Measurements from ENCODE around the gene TRMT61B.

Gene TRMT61B

GRCh38 chr2:28835781-28836180 is 34.3 kb downstream of the TRMT61B start:
- Histone ChIP-seq H3K27me3 (no peaks in the 10 kb centered on the region), H3K4me2 (no peak overlapping the region), H3K9ac (no peak overlapping the region), H3K9me3 (replicated peaks in 1 of 11) (peaks cover 0 to 7% (median 0%) of the 10 kb centered on the region in 11 experiments; a peak in 2 of 22 replicates), H3K4me3 (no peak overlapping the region), H3K4me1 (no peaks in the 10 kb centered on the region), H3K36me3 (no peaks in the 10 kb centered on the region; a peak in 1 of 22 replicates), H4K20me1 (no peaks in the 10 kb centered on the region), H3K27ac (no peak overlapping the region)
- TF ChIP-seq Cebpa-rat (IDR thresholded peaks at IDR 0.05): no peak

- no peak overlapping the region for H3K4me2 ChIP-seq
- H3K9me3 ChIP-seq (replicated peaks in 1 of 11): peaks cover 0 to 7% (median 0%) of the 10 kb centered on the region in 11 experiments; a peak in 2 of 22 replicates
- no peak for TF ChIP-seq Cebpa-rat (IDR thresholded peaks at IDR 0.05)
- H4K20me1 ChIP-seq: no peaks in the 10 kb centered on the region
- no peak overlapping the region for H3K4me3 ChIP-seq
- H3K9ac ChIP-seq: no peak overlapping the region
- no peaks in the 10 kb centered on the region for H3K36me3 ChIP-seq
- H3K4me1 ChIP-seq: no peaks in the 10 kb centered on the region
- H3K27me3 ChIP-seq: no peaks in the 10 kb centered on the region
- H3K27ac ChIP-seq: no peak overlapping the region
Measured at GRCh38 chr2:28833740-28834470, 36.2 kb downstream of the TRMT61B start.

- TF ChIP-seq Cebpa-rat (IDR thresholded peaks at IDR 0.05): no peak
- Histone ChIP-seq H4K20me1 (no peaks in the 10 kb centered on the region), H3K4me3 (no peak overlapping the region), H3K9me3 (replicated peaks in 1 of 11) (no peaks in the 10 kb centered on the region), H3K27ac (no peak overlapping the region), H3K4me1 (peaks cover 0 to 6% (median 0%) of the 10 kb centered on the region in 10 experiments; a peak in 2 of 20 replicates), H3K36me3 (no peaks in the 10 kb centered on the region), H3K27me3 (no peaks in the 10 kb centered on the region), H3K4me2 (no peak overlapping the region), H3K9ac (no peak overlapping the region)
Measured at GRCh38 chr2:28828382-28828781, 41.7 kb downstream of the TRMT61B start.

DNA sequence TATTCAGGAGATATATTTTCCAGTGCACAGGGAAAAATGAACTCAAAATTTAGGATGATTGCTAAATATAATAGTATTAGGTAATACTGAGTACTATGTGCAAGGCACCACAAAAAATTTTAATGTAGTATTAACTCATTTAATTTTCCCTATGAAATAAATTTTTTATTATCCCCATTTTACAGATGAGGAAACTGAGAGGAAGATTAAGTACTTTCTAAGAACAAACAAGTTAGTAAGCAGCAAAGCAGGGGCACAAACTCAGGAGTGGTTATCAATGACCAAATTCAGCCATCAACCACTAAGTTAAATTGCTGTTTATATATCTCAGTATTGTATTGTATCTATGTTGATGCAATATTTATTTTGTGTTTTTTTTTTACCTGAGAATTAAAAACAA is 45.2 kb downstream of the TRMT61B start:
- peaks cover 0 to 6% (median 0%) of the 10 kb centered on the region in 10 experiments; a peak in 2 of 20 replicates for H3K4me1 ChIP-seq
- no peaks in the 10 kb centered on the region for H3K9me3 ChIP-seq (replicated peaks in 1 of 11)
- H3K27me3 ChIP-seq: no peaks in the 10 kb centered on the region
- H3K4me2 ChIP-seq: no peak overlapping the region
- no peak overlapping the region for H3K4me3 ChIP-seq
- H3K27ac ChIP-seq: no peak overlapping the region
- no peak for TF ChIP-seq Cebpa-rat (IDR thresholded peaks at IDR 0.05)
- H4K20me1 ChIP-seq: no peaks in the 10 kb centered on the region
- no peaks in the 10 kb centered on the region for H3K36me3 ChIP-seq
- H3K9ac ChIP-seq: no peak overlapping the region

- Histone ChIP-seq H3K9ac (no peak overlapping the region), H3K4me1 (peaks cover 0 to 6% (median 0%) of the 10 kb centered on the region in 10 experiments; a peak in 2 of 20 replicates), H3K27ac (no peak overlapping the region), H3K36me3 (no peaks in the 10 kb centered on the region), H4K20me1 (no peaks in the 10 kb centered on the region), H3K9me3 (replicated peaks in 1 of 11) (no peaks in the 10 kb centered on the region), H3K4me2 (no peak overlapping the region), H3K27me3 (no peaks in the 10 kb centered on the region), H3K4me3 (no peak overlapping the region)
- no peak for TF ChIP-seq Cebpa-rat (IDR thresholded peaks at IDR 0.05)
Measured at GRCh38 chr2:28824207-28824606, 45.9 kb downstream of the TRMT61B start.

GRCh38 chr2:28822036-28822435 is 48.1 kb downstream of the TRMT61B start:
- Histone ChIP-seq H3K36me3 (no peaks in the 10 kb centered on the region), H4K20me1 (no peaks in the 10 kb centered on the region), H3K4me3 (no peak overlapping the region), H3K27me3 (no peaks in the 10 kb centered on the region), H3K9ac (no peak overlapping the region), H3K4me1 (no peaks in the 10 kb centered on the region), H3K27ac (no peak overlapping the region), H3K4me2 (no peak overlapping the region), H3K9me3 (replicated peaks in 1 of 11) (no peaks in the 10 kb centered on the region)
- TF ChIP-seq Cebpa-rat (IDR thresholded peaks at IDR 0.05): no peak

- no peaks in the 10 kb centered on the region for H3K36me3 ChIP-seq
- TF ChIP-seq Cebpa-rat (IDR thresholded peaks at IDR 0.05): no peak
- H3K4me2 ChIP-seq: no peak overlapping the region
- no peaks in the 10 kb centered on the region for H4K20me1 ChIP-seq
- H3K27ac ChIP-seq: no peak overlapping the region
- H3K9me3 ChIP-seq (replicated peaks in 1 of 11): no peaks in the 10 kb centered on the region
- no peaks in the 10 kb centered on the region for H3K4me1 ChIP-seq
- H3K9ac ChIP-seq: no peak overlapping the region
- H3K4me3 ChIP-seq: no peak overlapping the region
- H3K27me3 ChIP-seq: no peaks in the 10 kb centered on the region
Measured at GRCh38 chr2:28821295-28821958, 48.7 kb downstream of the TRMT61B start.

- Histone ChIP-seq H3K4me1 (no peaks in the 10 kb centered on the region), H4K20me1 (no peaks in the 10 kb centered on the region), H3K4me2 (no peak overlapping the region), H3K27ac (no peak overlapping the region), H3K36me3 (no peaks in the 10 kb centered on the region), H3K4me3 (no peak overlapping the region), H3K27me3 (no peaks in the 10 kb centered on the region), H3K9me3 (replicated peaks in 1 of 11) (no peaks in the 10 kb centered on the region), H3K9ac (no peak overlapping the region)
- TF ChIP-seq Cebpa-rat (IDR thresholded peaks at IDR 0.05): no peak
Measured at GRCh38 chr2:28818053-28818452, 52.1 kb downstream of the TRMT61B start.

GRCh38 chr2:28810384-28811285 is 59.5 kb downstream of the TRMT61B start, which contains the start of gene SPDYA:
Gene SPDYA (plus strand): TSS chr2:28810834. CDS start chr2:28816015, 5,181 bp downstream.
- TF ChIP-seq Cebpa-rat (IDR thresholded peaks at IDR 0.05): no peak
- Histone ChIP-seq H3K4me2 (peak within 1 kb of the TSS in 10 of 11 experiments; percentile 8 to 53 (median 42); a peak in 17 of 22 replicates), H3K9me3 (replicated peaks in 1 of 11) (peaks cover 0 to 21% (median 8%) of the 10 kb centered on the region in 11 experiments; a peak in 14 of 22 replicates), H3K4me3 (peak within 1 kb of the TSS in 4 of 10 experiments; percentile 27 to 54 (median 38); a peak in 5 of 20 replicates), H3K4me1 (peaks cover 0 to 15% (median 6%) of the 10 kb centered on the region in 10 experiments; a peak in 12 of 20 replicates), H4K20me1 (peaks cover 0 to 16% (median 0%) of the 10 kb centered on the region in 11 experiments; a peak in 4 of 22 replicates), H3K27ac (no peak within 1 kb of the TSS), H3K27me3 (no peaks in the 10 kb centered on the region), H3K9ac (peak within 1 kb of the TSS in 4 of 11 experiments; percentile 8 to 30 (median 23); a peak in 3 of 22 replicates), H3K36me3 (peaks cover 20 to 39% (median 28%) of the 10 kb centered on the region in 11 experiments)

All from BLaER1 treated with 17β-estradiol and CSF1 and Interleukin-3, amounts not matched to agents 10 nM and 100 nM (cell line).